Keratinocyte (primary cell): ENCODE results near the gene SNW1.

ENCODE experiments used
- EZH2 ChIP-seq: IDR thresholded peaks from one replicate; pipeline ENCODE4 v1.6.1; 2012; ENCODE audit warnings: inconsistent platforms, mild to moderate bottlenecking, low read length, moderate library complexity
- TF ChIP-seq, protein P1 (sequence below), 3 experiments: IDR thresholded peaks in 1 of 3; conservative IDR thresholded peaks in 1 of 3; optimal IDR thresholded peaks in 1 of 3; 2 replicates in 2 of 3; 3 replicates in 1 of 3; pipeline versions ENCODE3 to v1.5.1; 2011; ENCODE audit warnings: low read length in 3 of 3, mild to moderate bottlenecking in 3 of 3, moderate library complexity in 2 of 3, control low read depth in 1 of 3, inconsistent platforms in 1 of 3; ENCODE audit not compliant: insufficient read depth in 2 of 3; ENCODE audit errors: extremely low read depth in 1 of 3

DNA sequence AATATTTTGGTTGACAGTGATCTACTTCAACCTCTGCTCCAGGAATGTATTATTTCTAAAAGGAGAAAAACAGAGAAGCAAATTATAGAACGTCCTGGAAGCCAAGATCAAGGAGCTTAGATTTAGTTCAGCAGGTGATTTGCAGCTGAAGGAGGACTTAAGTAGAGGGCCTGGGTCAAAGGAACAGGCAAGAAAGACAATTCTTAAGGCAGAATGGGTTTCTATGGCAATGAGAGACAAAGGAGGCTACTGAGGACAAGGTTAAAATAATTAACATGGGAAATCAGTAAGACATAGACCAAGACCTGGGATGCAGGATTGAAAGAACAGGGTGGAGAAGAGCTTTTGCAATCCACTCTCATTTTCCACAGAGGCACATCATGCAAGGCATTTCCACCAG lies 2.4 kb upstream of the SNW1 start:
- TF ChIP-seq, protein P1, sequence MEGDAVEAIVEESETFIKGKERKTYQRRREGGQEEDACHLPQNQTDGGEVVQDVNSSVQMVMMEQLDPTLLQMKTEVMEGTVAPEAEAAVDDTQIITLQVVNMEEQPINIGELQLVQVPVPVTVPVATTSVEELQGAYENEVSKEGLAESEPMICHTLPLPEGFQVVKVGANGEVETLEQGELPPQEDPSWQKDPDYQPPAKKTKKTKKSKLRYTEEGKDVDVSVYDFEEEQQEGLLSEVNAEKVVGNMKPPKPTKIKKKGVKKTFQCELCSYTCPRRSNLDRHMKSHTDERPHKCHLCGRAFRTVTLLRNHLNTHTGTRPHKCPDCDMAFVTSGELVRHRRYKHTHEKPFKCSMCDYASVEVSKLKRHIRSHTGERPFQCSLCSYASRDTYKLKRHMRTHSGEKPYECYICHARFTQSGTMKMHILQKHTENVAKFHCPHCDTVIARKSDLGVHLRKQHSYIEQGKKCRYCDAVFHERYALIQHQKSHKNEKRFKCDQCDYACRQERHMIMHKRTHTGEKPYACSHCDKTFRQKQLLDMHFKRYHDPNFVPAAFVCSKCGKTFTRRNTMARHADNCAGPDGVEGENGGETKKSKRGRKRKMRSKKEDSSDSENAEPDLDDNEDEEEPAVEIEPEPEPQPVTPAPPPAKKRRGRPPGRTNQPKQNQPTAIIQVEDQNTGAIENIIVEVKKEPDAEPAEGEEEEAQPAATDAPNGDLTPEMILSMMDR (optimal IDR thresholded peaks at IDR 0.05 in 1 of 3, IDR thresholded peaks at IDR 0.05 in 1 of 3, conservative IDR thresholded peaks at IDR 0.05 in 1 of 3; ENCODE audit: extremely low read depth in 1 of 3, insufficient read depth in 2 of 3, low read length in 3 of 3), result no peak
- TF ChIP-seq EZH2, result no peak
